Neuron (in vitro differentiated cells): Measurements from ENCODE around the gene NT5C2.

Experiments used
- H2AFZ ChIP-seq: one replicate; pipeline ENCODE4 v1.6.1; 2013; ENCODE audit warnings: low read depth, mild to moderate bottlenecking, inconsistent platforms, low read length, moderate library complexity
- H3K27me3 ChIP-seq: one replicate; pipeline ENCODE4 v1.6.1; 2013; ENCODE audit warnings: low read length; ENCODE audit not compliant: insufficient read depth
- H3K36me3 ChIP-seq: one replicate; pipeline ENCODE4 v1.6.1; 2013; ENCODE audit warnings: low read length; ENCODE audit not compliant: insufficient read depth
- H3K4me1 ChIP-seq: one replicate; pipeline ENCODE4 v1.6.1; 2013; ENCODE audit warnings: low read length; ENCODE audit not compliant: insufficient read depth
- H3K4me3 ChIP-seq: 2 replicates; pipeline ENCODE4 v1.5.1; 2013; ENCODE audit warnings: mild to moderate bottlenecking, low read length, moderate library complexity
- H3K9me3 ChIP-seq: one replicate; pipeline ENCODE4 v1.6.1; 2013; ENCODE audit warnings: low read length

The NT5C2 gene

GRCh38 chr10:103100620-103101019 lies 92.5 kb downstream of the NT5C2 start:
- H3K9me3 ChIP-seq: no peaks in the 10 kb centered on the region
- H3K4me1 ChIP-seq: no peaks in the 10 kb centered on the region
- H3K36me3 ChIP-seq: peaks cover 71% of the 10 kb centered on the region
- H3K4me3 ChIP-seq: no peak overlapping the region
- H3K27me3 ChIP-seq: no peaks in the 10 kb centered on the region
- no peak overlapping the region for H2AFZ ChIP-seq

- no peaks in the 10 kb centered on the region for H3K27me3 ChIP-seq
- peaks cover 79% of the 10 kb centered on the region for H3K36me3 ChIP-seq
- no peak overlapping the region for H3K4me3 ChIP-seq
These were observed 94.8 kb downstream of the NT5C2 start for GRCh38 chr10:103098240-103098639.

GRCh38 chr10:103096130-103096529 lies 96.9 kb downstream of the NT5C2 start:
- Histone ChIP-seq H3K4me3 (no peak overlapping the region), H2AFZ (no peak overlapping the region), H3K4me1 (no peaks in the 10 kb centered on the region), H3K36me3 (peaks cover 89% of the 10 kb centered on the region), H3K27me3 (no peaks in the 10 kb centered on the region), H3K9me3 (no peaks in the 10 kb centered on the region)

More at GRCh38 chr10:103098240-103098639, 94.8 kb downstream of the NT5C2 start:
- Histone ChIP-seq H3K9me3 (no peaks in the 10 kb centered on the region), H2AFZ (no peak overlapping the region), H3K4me1 (no peaks in the 10 kb centered on the region)

- no peaks in the 10 kb centered on the region for H3K9me3 ChIP-seq
- no peaks in the 10 kb centered on the region for H3K4me1 ChIP-seq
- H3K27me3 ChIP-seq: no peaks in the 10 kb centered on the region
- H3K4me3 ChIP-seq: no peak overlapping the region
- H3K36me3 ChIP-seq: peaks cover 90% of the 10 kb centered on the region
- H2AFZ ChIP-seq: no peak overlapping the region
These were observed 98.1 kb downstream of the NT5C2 start for GRCh38 chr10:103095005-103095404.

GRCh38 chr10:103090911-103091310 lies 102.2 kb downstream of the NT5C2 start:
- Histone ChIP-seq H3K36me3 (peaks cover 84% of the 10 kb centered on the region), H3K4me1 (no peaks in the 10 kb centered on the region), H3K27me3 (no peaks in the 10 kb centered on the region), H2AFZ (no peak overlapping the region), H3K4me3 (no peak overlapping the region), H3K9me3 (no peaks in the 10 kb centered on the region)

GRCh38 chr10:103089493-103089892 lies 103.6 kb downstream of the NT5C2 start:
- H3K36me3 ChIP-seq: peaks cover 78% of the 10 kb centered on the region
- H3K9me3 ChIP-seq: no peaks in the 10 kb centered on the region
- H3K27me3 ChIP-seq: no peaks in the 10 kb centered on the region
- no peak overlapping the region for H2AFZ ChIP-seq
- H3K4me3 ChIP-seq: no peak overlapping the region
- H3K4me1 ChIP-seq: no peaks in the 10 kb centered on the region

- Histone ChIP-seq H3K27me3 (no peaks in the 10 kb centered on the region), H3K36me3 (peaks cover 70% of the 10 kb centered on the region), H3K4me3 (no peak overlapping the region), H2AFZ (no peak overlapping the region), H3K4me1 (no peaks in the 10 kb centered on the region), H3K9me3 (no peaks in the 10 kb centered on the region)
These were observed 106.3 kb downstream of the NT5C2 start for GRCh38 chr10:103086799-103087198.

- Histone ChIP-seq H3K4me1 (no peaks in the 10 kb centered on the region), H3K4me3 (no peak overlapping the region), H2AFZ (no peak overlapping the region), H3K9me3 (no peaks in the 10 kb centered on the region), H3K36me3 (peaks cover 64% of the 10 kb centered on the region), H3K27me3 (no peaks in the 10 kb centered on the region)
These were observed 106.8 kb downstream of the NT5C2 start for GRCh38 chr10:103086261-103086660.

- H2AFZ ChIP-seq: no peak overlapping the region
- no peaks in the 10 kb centered on the region for H3K27me3 ChIP-seq
- no peaks in the 10 kb centered on the region for H3K4me1 ChIP-seq
- peaks cover 46% of the 10 kb centered on the region for H3K36me3 ChIP-seq
- no peak overlapping the region for H3K4me3 ChIP-seq
- no peaks in the 10 kb centered on the region for H3K9me3 ChIP-seq
These were observed 109.1 kb downstream of the NT5C2 start for GRCh38 chr10:103083977-103084320.

- H3K9me3 ChIP-seq: no peaks in the 10 kb centered on the region
- no peak overlapping the region for H2AFZ ChIP-seq
- H3K4me1 ChIP-seq: no peaks in the 10 kb centered on the region
- H3K36me3 ChIP-seq: peaks cover 41% of the 10 kb centered on the region
- no peak overlapping the region for H3K4me3 ChIP-seq
- H3K27me3 ChIP-seq: no peaks in the 10 kb centered on the region
These were observed 109.7 kb downstream of the NT5C2 start for GRCh38 chr10:103083266-103083976.

GRCh38 chr10:103082683-103083082 lies 110.4 kb downstream of the NT5C2 start:
- no peak overlapping the region for H2AFZ ChIP-seq
- H3K9me3 ChIP-seq: no peaks in the 10 kb centered on the region
- no peaks in the 10 kb centered on the region for H3K27me3 ChIP-seq
- H3K36me3 ChIP-seq: peaks cover 39% of the 10 kb centered on the region
- no peak overlapping the region for H3K4me3 ChIP-seq
- no peaks in the 10 kb centered on the region for H3K4me1 ChIP-seq

- Histone ChIP-seq H3K4me1 (no peaks in the 10 kb centered on the region), H3K36me3 (peaks cover 37% of the 10 kb centered on the region), H2AFZ (no peak overlapping the region), H3K27me3 (no peaks in the 10 kb centered on the region), H3K4me3 (no peak overlapping the region), H3K9me3 (no peaks in the 10 kb centered on the region)
These were observed 112.0 kb downstream of the NT5C2 start for GRCh38 chr10:103080891-103081581.

GRCh38 chr10:103079946-103080345 lies 113.1 kb downstream of the NT5C2 start:
- H3K36me3 ChIP-seq: peaks cover 35% of the 10 kb centered on the region
- no peaks in the 10 kb centered on the region for H3K27me3 ChIP-seq
- H3K9me3 ChIP-seq: no peaks in the 10 kb centered on the region
- no peaks in the 10 kb centered on the region for H3K4me1 ChIP-seq
- no peak overlapping the region for H3K4me3 ChIP-seq
- H2AFZ ChIP-seq: no peak overlapping the region
